GM12891 (cell line): Measurements from ENCODE around the gene LCP2.

Experiments used
- DNase-seq: peaks from one replicate; pipeline ENCODE4 v3.0.0; 2011; ENCODE audit warnings: low spot score; ENCODE audit not compliant: insufficient read length
- FAIRE-seq: peaks from 2 replicates; lab custom pipeline; 2011; peaks lifted over from hg19 to GRCh38; lab: Jason Lieb, UNC
- PAX5 ChIP-seq: IDR thresholded peaks from 2 replicates; pipeline ENCODE4 v1.6.1; 2011; ENCODE audit warnings: low read length, moderate library complexity, mild to moderate bottlenecking; ENCODE audit not compliant: insufficient read depth, severe bottlenecking
- POLR2A ChIP-seq: IDR thresholded peaks from 2 replicates; pipeline ENCODE4 v1.6.1; 2011; ENCODE audit warnings: low read depth, low read length, control low read depth
- POLR2AphosphoS5 ChIP-seq: IDR thresholded peaks from 2 replicates; pipeline ENCODE4 v1.6.1; 2011; ENCODE audit warnings: low read depth, low read length, control low read depth
- POU2F2 ChIP-seq: IDR thresholded peaks from 2 replicates; pipeline ENCODE4 v1.6.1; 2011; ENCODE audit warnings: low read depth, mild to moderate bottlenecking, control low read depth, low read length, moderate library complexity
- SPI1 ChIP-seq: IDR thresholded peaks from 2 replicates; pipeline ENCODE4 v1.6.1; 2011; ENCODE audit warnings: low read depth, low read length, control low read depth
- TAF1 ChIP-seq: IDR thresholded peaks from 2 replicates; pipeline ENCODE4 v1.6.1; 2011; ENCODE audit warnings: low read depth, low read length, control low read depth

Gene LCP2

GRCh38 chr5:170267431-170268152 lies 30.0 kb downstream of the LCP2 start:
- FAIRE-seq (peak; percentile 58), DNase-seq (peak; percentile 75)
- TF ChIP-seq POLR2AphosphoS5 (no peak), POLR2A (no peak), PAX5 (no peak), TAF1 (no peak), SPI1 (no peak), POU2F2 (no peak)

- DNase-seq (no peak), FAIRE-seq (no peak)
- TF ChIP-seq TAF1 (no peak), PAX5 (no peak), POLR2A (no peak), SPI1 (no peak), POU2F2 (no peak), POLR2AphosphoS5 (no peak)
Observed at GRCh38 chr5:170266570-170267381, 30.8 kb downstream of the LCP2 start.

- FAIRE-seq (no peak), DNase-seq (no peak)
- no peak for TF ChIP-seq POLR2A
- no peak for TF ChIP-seq POLR2AphosphoS5
- TF ChIP-seq PAX5: no peak
- no peak for TF ChIP-seq TAF1
- TF ChIP-seq SPI1: no peak
Observed at GRCh38 chr5:170265522-170265921, 32.1 kb downstream of the LCP2 start.

GRCh38 chr5:170263906-170264305 lies 33.7 kb downstream of the LCP2 start:
- TF ChIP-seq POLR2AphosphoS5 (no peak), TAF1 (no peak), POU2F2 (no peak), PAX5 (no peak), SPI1 (no peak), POLR2A (no peak)
- DNase-seq (no peak), FAIRE-seq (no peak)

GRCh38 chr5:170262061-170263045 lies 35.2 kb downstream of the LCP2 start:
- TF ChIP-seq POLR2A (no peak), POU2F2 (no peak), POLR2AphosphoS5 (no peak)
- FAIRE-seq (no peak), DNase-seq (no peak)

- no peak for TF ChIP-seq POU2F2
- no peak for TF ChIP-seq POLR2AphosphoS5
- FAIRE-seq (no peak), DNase-seq (no peak)
Observed at GRCh38 chr5:170261528-170262043, 36.0 kb downstream of the LCP2 start.

GRCh38 chr5:170257370-170257769 lies 40.2 kb downstream of the LCP2 start:
- TF ChIP-seq PAX5: no peak
- no peak for TF ChIP-seq POU2F2
- no peak for TF ChIP-seq POLR2AphosphoS5
- no peak for TF ChIP-seq TAF1
- no peak for TF ChIP-seq SPI1
- DNase-seq (no peak), FAIRE-seq (no peak)

GRCh38 chr5:170256571-170256970 lies 41.0 kb downstream of the LCP2 start:
- DNase-seq: no peak
- TF ChIP-seq PAX5: no peak
- no peak for TF ChIP-seq POLR2A
- TF ChIP-seq POU2F2: no peak
- no peak for TF ChIP-seq TAF1
- TF ChIP-seq SPI1: no peak
- TF ChIP-seq POLR2AphosphoS5: no peak
- FAIRE-seq: no peak

- DNase-seq (peak; percentile 33), FAIRE-seq (peak; percentile 94)
- TF ChIP-seq POLR2AphosphoS5: no peak
- TF ChIP-seq POU2F2: peak; percentile 95
- TF ChIP-seq TAF1: no peak
Observed at GRCh38 chr5:170254056-170254455, 43.5 kb downstream of the LCP2 start.
